GM23248 (cell line): ENCODE results near the gene KCNQ1OT1. TPM values are rescaled to one million over a fixed set of nuclear protein-coding genes. Genes with fewer than 3 reads are reported as not detected.

ENCODE experiments used
- DNase-seq: peaks from one replicate; pipeline ENCODE4 v3.0.0-alpha.2; 2015
- H2AFZ ChIP-seq: fragments of 200-600 bp; sonication (generic); 2 replicates; pipeline ENCODE4 v1.6.1; 2016; ENCODE audit warnings: antibody characterized with exemption
- H3F3A ChIP-seq: fragments of 200-600 bp; sonication (generic); 2 replicates; pipeline ENCODE4 v1.6.1; 2016; ENCODE audit warnings: mild to moderate bottlenecking, antibody characterized with exemption, mixed run types; ENCODE audit not compliant: insufficient read depth
- H3K27ac ChIP-seq: fragments of 200-600 bp; sonication (generic); 2 replicates; pipeline ENCODE4 v1.5.1; 2016; ENCODE audit warnings: mild to moderate bottlenecking
- H3K27me3 ChIP-seq: fragments of 200-600 bp; sonication (generic); replicated peaks from 2 replicates; pipeline ENCODE4 v1.6.1; 2016; ENCODE audit warnings: mild to moderate bottlenecking; ENCODE audit not compliant: insufficient read depth
- H3K36me3 ChIP-seq: fragments of 200-600 bp; sonication (generic); 2 replicates; pipeline ENCODE4 v1.6.1; 2016; ENCODE audit warnings: low read depth, mild to moderate bottlenecking
- H3K4me1 ChIP-seq: fragments of 200-600 bp; sonication (generic); 2 replicates; pipeline ENCODE4 v1.6.1; 2016; ENCODE audit warnings: mild to moderate bottlenecking; ENCODE audit not compliant: insufficient read depth
- H3K4me2 ChIP-seq: fragments of 200-600 bp; sonication (generic); one replicate; pipeline ENCODE4 v1.6.1; 2016; ENCODE audit warnings: mild to moderate bottlenecking; ENCODE audit not compliant: unreplicated experiment
- H3K4me3 ChIP-seq: fragments of 200-600 bp; sonication (generic); 2 replicates; pipeline ENCODE4 v1.5.1; 2016; ENCODE audit warnings: mild to moderate bottlenecking
- H3K79me2 ChIP-seq: fragments of 200-600 bp; sonication (generic); 2 replicates; pipeline ENCODE4 v1.6.1; 2016; ENCODE audit warnings: mild to moderate bottlenecking; ENCODE audit not compliant: insufficient read depth
- H3K9ac ChIP-seq: fragments of 200-600 bp; sonication (generic); 2 replicates; pipeline ENCODE4 v1.6.1; 2016; ENCODE audit warnings: mild to moderate bottlenecking
- H3K9me2 ChIP-seq: fragments of 200-600 bp; sonication (generic); 2 replicates; pipeline ENCODE4 v1.6.1; 2016; ENCODE audit warnings: mixed run types, mild to moderate bottlenecking, moderate library complexity; ENCODE audit not compliant: insufficient read depth
- H3K9me3 ChIP-seq: fragments of 200-600 bp; sonication (generic); one replicate; pipeline ENCODE4 v1.6.1; 2017; ENCODE audit warnings: low read depth
- H4K20me1 ChIP-seq: fragments of 200-600 bp; sonication (generic); 2 replicates; pipeline ENCODE4 v1.6.0; 2016; ENCODE audit not compliant: insufficient read depth
- EZH2 ChIP-seq: fragments of 200-600 bp; sonication (generic); IDR thresholded peaks from 2 replicates; pipeline ENCODE4 v1.6.1; 2018; ENCODE audit warnings: antibody characterized with exemption, mild to moderate bottlenecking; ENCODE audit not compliant: insufficient read depth, poor library complexity, severe bottlenecking
- EZH2phosphoT487 ChIP-seq: fragments of 200-600 bp; sonication (generic); IDR thresholded peaks from 2 replicates; pipeline ENCODE4 v1.6.1; 2018; ENCODE audit warnings: antibody characterized with exemption, moderate library complexity, mild to moderate bottlenecking, low read depth; ENCODE audit not compliant: insufficient read depth
- WGBS, 2 experiments: methylation state at CpG; one replicate each; pipeline ENCODE4 v1.1.6; 2015 to 2017; ENCODE audit warnings: low lambda C conversion rate in 2 of 2, low coverage in 1 of 2; ENCODE audit errors: missing lambda C conversion rate in 2 of 2; 5-methylcytosine and 5-hydroxymethylcytosine counted together
- in situ Hi-C: fragments of 300-500 bp; cut with MboI; formaldehyde crosslinking; loops from 2 replicates; pipeline ENCODE4 v1.15.0; 2020
- polyA plus RNA-seq: library from polyadenylated mRNA; unstranded; fragments of >200 nt; fragmentation: Nextera tagmentation; extraction: Ambion mirVana; gene quantifications from 2 replicates; pipeline ENCODE4 v1.2.1, GENCODE V29; 2016
- total RNA-seq: library from RNA; depleted of rRNA; stranded (reverse); fragments of >200 nt; shearing (Covaris generic); gene quantifications from 2 replicates; pipeline ENCODE4 v1.2.3, GENCODE V29; 2014

Gene KCNQ1OT1
- total and polyA plus RNA-seq, 2 experiments from 2014 or later = 0.49 to 0.86 TPM

DNA sequence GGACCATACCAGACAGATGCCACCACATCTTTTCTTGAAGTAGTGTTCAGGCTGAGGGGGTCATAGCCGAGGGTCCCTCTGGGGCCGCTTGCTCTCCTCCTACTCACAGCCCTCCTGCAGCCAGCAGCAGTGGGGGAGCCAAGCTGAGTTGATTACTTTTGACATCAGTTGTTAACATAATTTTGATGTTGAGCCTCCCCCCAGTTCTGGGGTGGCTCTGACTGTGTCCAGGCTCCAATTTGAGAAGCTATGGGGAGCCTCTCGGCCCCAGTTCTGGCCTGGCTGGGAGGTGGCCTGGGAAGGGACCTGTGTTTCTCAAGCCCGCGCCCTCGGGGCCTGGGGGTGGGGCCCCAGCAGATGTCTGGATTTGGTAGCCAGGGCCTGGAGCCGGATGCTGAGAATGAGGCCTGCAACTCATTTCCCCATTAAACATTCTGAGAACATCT lies 47.9 kb downstream of the KCNQ1OT1 start:
- H3K9me3 ChIP-seq = peaks cover 4% of the 10 kb centered on the region
- no peak overlapping the region for H2AFZ ChIP-seq
- peaks cover 61% of the 10 kb centered on the region for H3F3A ChIP-seq
- H3K27ac ChIP-seq = no peak overlapping the region
- H3K9me2 ChIP-seq = no peaks in the 10 kb centered on the region
- no peak for TF ChIP-seq EZH2
- no peak for TF ChIP-seq EZH2phosphoT487
- no peaks in the 10 kb centered on the region for H3K27me3 ChIP-seq
- H3K9ac ChIP-seq = no peak overlapping the region
- H3K4me1 ChIP-seq = no peaks in the 10 kb centered on the region
- in situ Hi-C loops = no loop called here
- H3K79me2 ChIP-seq = no peaks in the 10 kb centered on the region
- no peak overlapping the region for H3K4me3 ChIP-seq
- no peak overlapping the region for H3K4me2 ChIP-seq
- H4K20me1 ChIP-seq = no peaks in the 10 kb centered on the region
- 53 to 66% methylated on average over 7 of the region's 7 CpGs for WGBS, 2 experiments
- DNase-seq = no peak
- no peaks in the 10 kb centered on the region for H3K36me3 ChIP-seq

DNA sequence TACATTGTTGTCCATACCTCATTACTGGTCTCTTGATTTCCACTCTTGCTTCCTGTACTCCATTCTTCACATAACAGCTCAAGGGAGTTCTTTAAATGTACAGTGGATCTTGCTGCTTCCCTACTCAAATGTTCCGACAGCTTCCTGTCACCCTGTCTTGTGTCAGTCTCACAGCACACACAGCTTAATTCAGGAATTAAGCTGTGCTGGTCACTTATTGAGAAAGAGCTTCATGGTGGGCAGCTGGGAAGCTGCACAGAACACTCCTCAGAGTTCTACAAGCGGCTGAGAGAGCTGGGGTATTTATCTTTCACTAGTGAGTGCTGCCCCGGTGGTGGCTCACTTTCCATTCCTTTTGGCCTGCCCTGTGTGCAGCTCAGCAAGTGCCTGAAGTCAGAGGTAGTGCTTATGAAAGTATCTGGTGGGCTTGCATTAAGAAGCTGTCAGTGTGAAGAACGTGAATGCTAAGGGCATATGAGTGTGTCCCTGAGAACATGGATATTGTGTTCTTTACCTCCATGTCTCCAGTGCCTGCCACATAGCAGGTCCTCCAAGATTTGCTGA lies 48.7 kb downstream of the KCNQ1OT1 start:
- Histone ChIP-seq H3K9ac (no peak overlapping the region), H3K9me2 (no peaks in the 10 kb centered on the region), H3K27ac (no peak overlapping the region), H3K79me2 (no peaks in the 10 kb centered on the region), H3K4me3 (no peak overlapping the region), H3K9me3 (peaks cover 4% of the 10 kb centered on the region), H3F3A (peaks cover 63% of the 10 kb centered on the region), H3K4me1 (no peaks in the 10 kb centered on the region), H4K20me1 (no peaks in the 10 kb centered on the region), H3K27me3 (no peaks in the 10 kb centered on the region), H2AFZ (no peak overlapping the region), H3K4me2 (no peak overlapping the region), H3K36me3 (no peaks in the 10 kb centered on the region)
- in situ Hi-C loops = no loop called here
- WGBS, 2 experiments = 60 to 71% methylated on average over 4 of the region's 4 CpGs
- DNase-seq = no peak
- TF ChIP-seq EZH2 = no peak
- TF ChIP-seq EZH2phosphoT487 = no peak

DNA sequence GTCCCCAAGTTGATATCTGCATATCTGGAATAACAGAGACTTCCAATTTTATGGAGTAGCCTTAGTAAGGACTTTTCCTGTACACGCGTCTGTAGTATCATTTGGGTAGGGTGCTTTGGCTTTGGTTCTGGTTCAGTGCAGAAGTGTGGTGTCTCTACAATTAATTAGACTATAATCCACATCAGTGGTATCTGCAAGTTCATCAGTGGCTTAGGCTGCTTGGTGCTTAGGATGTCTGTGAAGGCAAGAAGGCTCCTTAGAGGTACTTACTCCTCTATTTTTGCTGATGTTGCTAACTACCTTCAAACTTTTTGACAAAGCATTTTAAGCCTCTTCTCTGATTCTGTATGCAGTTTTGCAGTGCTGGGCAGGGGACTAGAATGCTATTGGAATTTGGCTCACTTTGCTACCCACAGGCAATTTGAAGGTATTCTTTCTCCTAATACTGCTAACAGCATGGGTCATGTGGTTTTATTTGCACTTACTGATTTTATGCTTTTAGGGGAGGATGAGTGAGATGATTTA lies 49.4 kb downstream of the KCNQ1OT1 start:
- H3K9me3 ChIP-seq = peaks cover 4% of the 10 kb centered on the region
- H3K9me2 ChIP-seq = no peaks in the 10 kb centered on the region
- DNase-seq = no peak
- H3K36me3 ChIP-seq = no peaks in the 10 kb centered on the region
- H3K9ac ChIP-seq = no peak overlapping the region
- H4K20me1 ChIP-seq = no peaks in the 10 kb centered on the region
- no peak overlapping the region for H2AFZ ChIP-seq
- H3K4me1 ChIP-seq = no peaks in the 10 kb centered on the region
- no peak overlapping the region for H3K27ac ChIP-seq
- no peaks in the 10 kb centered on the region for H3K79me2 ChIP-seq
- H3K27me3 ChIP-seq = no peaks in the 10 kb centered on the region
- no peak for TF ChIP-seq EZH2
- TF ChIP-seq EZH2phosphoT487 = no peak
- 97 to 98% methylated on average over 2 of the region's 2 CpGs for whole genome bisulfite sequencing, 2 experiments
- no peak overlapping the region for H3K4me3 ChIP-seq
- in situ Hi-C loops = no loop called here
- no peak overlapping the region for H3K4me2 ChIP-seq
- peaks cover 61% of the 10 kb centered on the region for H3F3A ChIP-seq

DNA sequence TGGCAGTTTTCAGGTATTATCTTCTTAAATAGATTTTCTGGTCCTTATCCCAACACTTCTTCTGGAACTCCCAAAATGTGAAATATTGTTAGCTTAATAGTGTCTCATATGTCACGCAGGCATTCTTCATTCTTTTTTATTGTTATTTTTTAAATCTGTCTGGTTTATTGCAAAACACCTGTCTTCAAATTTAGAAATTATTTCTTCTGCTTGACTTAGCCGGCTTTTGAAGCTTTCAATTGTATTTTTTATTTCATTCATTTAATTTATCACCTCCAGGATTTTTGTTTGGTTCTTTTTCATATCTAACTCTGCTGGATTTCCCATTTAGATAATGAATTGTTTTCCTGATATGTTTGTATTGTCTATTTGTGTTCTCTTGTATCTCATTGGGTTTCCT lies 49.9 kb downstream of the KCNQ1OT1 start:
- H3K9me3 ChIP-seq = peaks cover 4% of the 10 kb centered on the region
- H3F3A ChIP-seq = peaks cover 61% of the 10 kb centered on the region
- 51 to 59% methylated on average over 2 of the region's 2 CpGs for WGBS, 2 experiments
- DNase-seq = no peak
- no peak overlapping the region for H2AFZ ChIP-seq
- H3K36me3 ChIP-seq = no peaks in the 10 kb centered on the region
- H3K27ac ChIP-seq = no peak overlapping the region
- no peaks in the 10 kb centered on the region for H4K20me1 ChIP-seq
- in situ Hi-C loops = no loop called here
- H3K79me2 ChIP-seq = no peaks in the 10 kb centered on the region
- H3K27me3 ChIP-seq = no peaks in the 10 kb centered on the region
- no peaks in the 10 kb centered on the region for H3K4me1 ChIP-seq
- no peak overlapping the region for H3K4me2 ChIP-seq
- H3K9me2 ChIP-seq = no peaks in the 10 kb centered on the region
- TF ChIP-seq EZH2phosphoT487 = no peak
- no peak for TF ChIP-seq EZH2
- H3K4me3 ChIP-seq = no peak overlapping the region
- no peak overlapping the region for H3K9ac ChIP-seq

DNA sequence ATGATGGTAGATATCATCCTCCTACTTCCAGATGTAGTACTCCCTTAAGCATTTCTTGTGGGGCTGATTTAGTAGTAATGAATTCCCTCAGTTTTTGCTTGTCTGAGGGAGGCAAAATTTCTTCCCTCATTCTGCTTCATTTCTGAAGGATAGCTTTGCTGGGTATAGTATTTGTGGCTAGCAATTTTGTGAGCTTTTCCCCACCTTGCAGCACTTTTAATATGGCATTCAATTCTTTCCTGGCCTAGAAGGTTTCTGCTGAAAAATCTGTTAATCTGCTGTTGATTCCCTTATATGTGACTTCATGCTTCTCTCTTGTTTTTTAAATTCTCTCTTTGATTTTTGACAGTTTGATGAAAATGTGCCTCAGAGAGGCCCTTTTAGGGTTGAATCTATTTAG lies 50.4 kb downstream of the KCNQ1OT1 start:
- in situ Hi-C loops = no loop called here
- no peak overlapping the region for H3K27ac ChIP-seq
- H3K79me2 ChIP-seq = no peaks in the 10 kb centered on the region
- H3K36me3 ChIP-seq = no peaks in the 10 kb centered on the region
- H2AFZ ChIP-seq = no peak overlapping the region
- no peaks in the 10 kb centered on the region for H3K9me2 ChIP-seq
- no peak overlapping the region for H3K4me3 ChIP-seq
- no peak overlapping the region for H3K9ac ChIP-seq
- TF ChIP-seq EZH2phosphoT487 = no peak
- TF ChIP-seq EZH2 = no peak
- peaks cover 61% of the 10 kb centered on the region for H3F3A ChIP-seq
- peaks cover 4% of the 10 kb centered on the region for H3K9me3 ChIP-seq
- no peak overlapping the region for H3K4me2 ChIP-seq
- H3K27me3 ChIP-seq = no peaks in the 10 kb centered on the region
- no peaks in the 10 kb centered on the region for H4K20me1 ChIP-seq
- no peak for DNase-seq
- no peaks in the 10 kb centered on the region for H3K4me1 ChIP-seq
